Lung (tissue), 12 donors: ENCODE data around the gene GNB5. TPM values are rescaled to one million over a fixed set of nuclear protein-coding genes. Genes with fewer than 3 reads are reported as not detected.

Experiments used
- ATAC-seq: fragments of 200-7000 bp; cut with Tn5 transposase; one replicate; pipeline ENCODE4 v1.9.1; 2020; ENCODE audit warnings: moderate number of reproducible peaks; ENCODE audit not compliant: insufficient read depth, low FRiP score
- DNase-seq, 3 donors: peaks; one replicate each; pipeline ENCODE4 v3.0.0-alpha.2; 2013 to 2017
- H3K27ac ChIP-seq, 2 donors: one replicate each; pipeline ENCODE4 v1.5.1; 2013; ENCODE audit warnings: mild to moderate bottlenecking in 2 of 2, moderate library complexity in 2 of 2, control low read depth in 1 of 2, inconsistent platforms in 1 of 2, low read depth in 1 of 2, low read length in 1 of 2
- H3K27me3 ChIP-seq, 3 donors: one replicate each; pipeline ENCODE4 v1.5.1; 2013; ENCODE audit warnings: low read length in 2 of 3; ENCODE audit not compliant: control insufficient read depth in 3 of 3, insufficient read depth in 3 of 3
- H3K36me3 ChIP-seq, 4 donors: one replicate each; pipeline ENCODE4 v1.5.1; 2013; ENCODE audit warnings: low read length in 4 of 4, mild to moderate bottlenecking in 1 of 4, moderate library complexity in 1 of 4; ENCODE audit not compliant: control insufficient read depth in 4 of 4, insufficient read depth in 4 of 4
- H3K4me1 ChIP-seq, 5 donors: one replicate each; pipeline ENCODE4 v1.5.1; 2013; ENCODE audit warnings: low read length in 5 of 5, mild to moderate bottlenecking in 2 of 5, moderate library complexity in 1 of 5; ENCODE audit not compliant: control insufficient read depth in 5 of 5, insufficient read depth in 5 of 5
- H3K4me3 ChIP-seq: one replicate; pipeline ENCODE4 v1.5.1; 2013; ENCODE audit warnings: mild to moderate bottlenecking, control low read depth, moderate library complexity
- H3K9ac ChIP-seq, 2 donors: one replicate each; pipeline ENCODE4 v1.5.1; 2013; ENCODE audit warnings: low read length in 2 of 2, control low read depth in 1 of 2; ENCODE audit not compliant: insufficient read depth in 1 of 2
- H3K9me3 ChIP-seq, 4 donors: one replicate each; pipeline ENCODE4 v1.5.1; 2013; ENCODE audit warnings: low read length in 3 of 4, mild to moderate bottlenecking in 1 of 4, moderate library complexity in 1 of 4; ENCODE audit not compliant: control insufficient read depth in 4 of 4, insufficient read depth in 3 of 4
- CTCF ChIP-seq: IDR thresholded peaks from 2 replicates; pipeline ENCODE4 v1.5.1; 2012; ENCODE audit warnings: mild to moderate bottlenecking; ENCODE audit errors: control extremely low read depth, extremely low read depth
- WGBS, 2 donors: extraction: QIAGEN DNeasy Blood & Tissue Kit; methylation state at CpG; one replicate each; pipeline ENCODE4 v1.1.7; 2013; 5-methylcytosine and 5-hydroxymethylcytosine counted together
- polyA plus RNA-seq, 2 donors: library from polyadenylated mRNA; stranded (reverse); fragments of 200-250 nt; gene quantifications; one replicate each; pipeline ENCODE4 v1.2.1, GENCODE V29; 2013
- total RNA-seq, 2 donors: library from RNA; depleted of rRNA in 1 of 2; stranded (reverse); fragments of >200 nt in 1 of 2; gene quantifications; one replicate each; pipeline ENCODE4 v1.2.1, GENCODE V29; 2014 to 2021
- donor health status: control.
- donor health status: control.
- donor health status: Bipolar disorder and iron deficiency.
- donor health status: healthy.
- donor health status: DM: yes; HTN: yes; CAD: no.

Gene GNB5
- total and polyA plus RNA-seq, 4 donors, result 8.0 to 21.5 (median 11.2) TPM

GRCh38 chr15:52225230-52225629 is 34.0 kb upstream of the GNB5 start:
- no peak overlapping the region for H3K27ac ChIP-seq
- no peaks in the 10 kb centered on the region for H3K27me3 ChIP-seq
- no peaks in the 10 kb centered on the region for H3K9me3 ChIP-seq
- no peak for DNase-seq
- 90 to 95% methylated on average over 8 of the region's 8 CpGs for WGBS, 2 donors
- H3K36me3 ChIP-seq, result peaks cover 0 to 6% (median 2%) of the 10 kb centered on the region in 4 donors
- H3K9ac ChIP-seq, result no peak overlapping the region
- no peak for TF ChIP-seq CTCF
- ATAC-seq, result no peak
- no peak overlapping the region for H3K4me3 ChIP-seq
- peaks cover 0 to 5% (median 0%) of the 10 kb centered on the region in 5 donors for H3K4me1 ChIP-seq

- no peak for TF ChIP-seq CTCF
- Histone ChIP-seq H3K36me3 (peaks cover 0 to 6% (median 2%) of the 10 kb centered on the region in 4 donors), H3K9ac (no peak overlapping the region), H3K9me3 (no peaks in the 10 kb centered on the region), H3K27me3 (no peaks in the 10 kb centered on the region), H3K4me3 (no peak overlapping the region), H3K27ac (no peak overlapping the region), H3K4me1 (peaks cover 0 to 5% (median 0%) of the 10 kb centered on the region in 5 donors)
- no peak for ATAC-seq
- no peak for DNase-seq
- 90 to 92% methylated on average over 4 of the region's 4 CpGs for WGBS, 2 donors
Observed at GRCh38 chr15:52224211-52224610, 33.0 kb upstream of the GNB5 start.

GRCh38 chr15:52221730-52222129 is 30.5 kb upstream of the GNB5 start:
- H3K4me1 ChIP-seq, result peaks cover 0 to 5% (median 0%) of the 10 kb centered on the region in 5 donors
- no peak overlapping the region for H3K27ac ChIP-seq
- TF ChIP-seq CTCF, result no peak
- no peaks in the 10 kb centered on the region for H3K27me3 ChIP-seq
- H3K9me3 ChIP-seq, result no peaks in the 10 kb centered on the region
- no peak overlapping the region for H3K4me3 ChIP-seq
- 72 to 82% methylated on average over 5 of the region's 5 CpGs for WGBS, 2 donors
- ATAC-seq, result no peak
- DNase-seq, result peak in 1 of 3 donors; percentile 20
- no peak overlapping the region for H3K9ac ChIP-seq
- peaks cover 0 to 6% (median 2%) of the 10 kb centered on the region in 4 donors for H3K36me3 ChIP-seq
